Posterior vena cava (tissue), 2 donors: ENCODE data around the gene LDLRAD3. TPM values are rescaled to one million over a fixed set of nuclear protein-coding genes. Genes with fewer than 3 reads are reported as not detected.

Experiments
- DNase-seq: peaks from one replicate; pipeline ENCODE4 v3.0.0-alpha.2; 2020; ENCODE audit warnings: low spot score
- intact Hi-C, 2 donors: fragments of 100-400 bp; cut with DNase I; formaldehyde crosslinking; loops; one replicate each; pipeline versions ENCODE4 v1.14.1 to v1.14.2; 2022 to 2023
- total RNA-seq, 2 donors: library from RNA; stranded (reverse); fragmentation: NEBNext Ultra II Directional; extraction: Animal tissue kit (Norgen Biotek cat#: 25700); gene quantifications; one replicate each; pipeline ENCODE4 v1.2.1, GENCODE V29; 2021
- donor health status: DM: yes; HTN: yes; CAD: no.
- donor health status: DM: yes; HTN: yes; CAD: no.

The LDLRAD3 gene
- total RNA-seq, 2 donors from 2014 or later = 12.4 to 18.4 TPM

- no peak for DNase-seq
- intact Hi-C loops = no loop called here
These were observed 35.0 kb downstream of the LDLRAD3 start for GRCh38 chr11:35978891-35979290.

GRCh38 chr11:35980686-35981390 lies 37.0 kb downstream of the LDLRAD3 start:
- DNase-seq = no peak
- intact Hi-C loops = no loop called here

- no peak for DNase-seq
- intact Hi-C loops = no loop called here
These were observed 37.7 kb downstream of the LDLRAD3 start for GRCh38 chr11:35981581-35981980.

GRCh38 chr11:35982061-35982460 lies 38.2 kb downstream of the LDLRAD3 start:
- intact Hi-C loops = no loop called here
- DNase-seq = no peak

- intact Hi-C loops = no loop called here
- no peak for DNase-seq
These were observed 40.1 kb downstream of the LDLRAD3 start for GRCh38 chr11:35983981-35984380.

GRCh38 chr11:35986947-35987346 lies 43.1 kb downstream of the LDLRAD3 start:
- DNase-seq = no peak
- intact Hi-C loops = no loop called here

- intact Hi-C loops = loop anchor here in 1 of 2 donors (1.0 kb wide), 1 partner anchor 16 kb away; no protein-coding TSS in a partner anchor
- no peak for DNase-seq
These were observed 46.3 kb downstream of the LDLRAD3 start for GRCh38 chr11:35990170-35990569.

GRCh38 chr11:35990816-35991215 lies 47.0 kb downstream of the LDLRAD3 start:
- intact Hi-C loops = loop anchor here in 1 of 2 donors (1.0 kb wide), 1 partner anchor 15 kb away; no protein-coding TSS in a partner anchor
- DNase-seq = no peak

- no peak for DNase-seq
- intact Hi-C loops = no loop called here
These were observed 48.7 kb downstream of the LDLRAD3 start for GRCh38 chr11:35992548-35992947.

- DNase-seq = no peak
- intact Hi-C loops = no loop called here
These were observed 50.6 kb downstream of the LDLRAD3 start for GRCh38 chr11:35994421-35994820.

- DNase-seq = no peak
- intact Hi-C loops = no loop called here
These were observed 51.9 kb downstream of the LDLRAD3 start for GRCh38 chr11:35995681-35996271.

- no peak for DNase-seq
- intact Hi-C loops = no loop called here
These were observed 54.1 kb downstream of the LDLRAD3 start for GRCh38 chr11:35997902-35998520.

- no peak for DNase-seq
- intact Hi-C loops = no loop called here
These were observed 54.8 kb downstream of the LDLRAD3 start for GRCh38 chr11:35998634-35999033.

- no peak for DNase-seq
- intact Hi-C loops = no loop called here
These were observed 56.8 kb downstream of the LDLRAD3 start for GRCh38 chr11:36000616-36001190.

GRCh38 chr11:36002196-36002595 lies 58.3 kb downstream of the LDLRAD3 start:
- intact Hi-C loops = no loop called here
- no peak for DNase-seq

GRCh38 chr11:36002796-36003195 lies 58.9 kb downstream of the LDLRAD3 start:
- intact Hi-C loops = no loop called here

GRCh38 chr11:36006556-36006955 lies 62.7 kb downstream of the LDLRAD3 start:
- no peak for DNase-seq
- intact Hi-C loops = loop anchor here in 1 of 2 donors (1.0 kb wide), 1 partner anchor 16 kb away; no protein-coding TSS in a partner anchor

More at GRCh38 chr11:36002796-36003195, 58.9 kb downstream of the LDLRAD3 start:
- no peak for DNase-seq

- no peak for DNase-seq
- intact Hi-C loops = no loop called here
These were observed 63.3 kb downstream of the LDLRAD3 start for GRCh38 chr11:36007127-36007655.

GRCh38 chr11:36008584-36008983 lies 64.7 kb downstream of the LDLRAD3 start:
- intact Hi-C loops = no loop called here

GRCh38 chr11:36009473-36009872 lies 65.6 kb downstream of the LDLRAD3 start:
- intact Hi-C loops = no loop called here
- DNase-seq = no peak

More at GRCh38 chr11:36008584-36008983, 64.7 kb downstream of the LDLRAD3 start:
- DNase-seq = no peak
